GM18505 (cell line): Measurements from ENCODE around the gene ACER1.
A peak's percentile ranks its signal among the peaks of the same experiment; 100 is the strongest.
"Not testable (repeated sequence)": the region's sequence is repeated elsewhere in the genome, so short reads cannot be mapped to it uniquely, and the experiment has no call there.

Source experiments
- ATAC-seq: cut with Tn5 transposase; IDR thresholded peaks from one replicate; pipeline ENCODE4 v1.9.1; 2021; ENCODE audit not compliant: unreplicated experiment
- POLR2A ChIP-seq: IDR thresholded peaks from 4 replicates; pipeline ENCODE4 v1.6.1; 2011; ENCODE audit warnings: borderline replicate concordance; ENCODE audit not compliant: insufficient read depth, insufficient read length; ENCODE audit errors: extremely low read depth

Gene ACER1

DNA sequence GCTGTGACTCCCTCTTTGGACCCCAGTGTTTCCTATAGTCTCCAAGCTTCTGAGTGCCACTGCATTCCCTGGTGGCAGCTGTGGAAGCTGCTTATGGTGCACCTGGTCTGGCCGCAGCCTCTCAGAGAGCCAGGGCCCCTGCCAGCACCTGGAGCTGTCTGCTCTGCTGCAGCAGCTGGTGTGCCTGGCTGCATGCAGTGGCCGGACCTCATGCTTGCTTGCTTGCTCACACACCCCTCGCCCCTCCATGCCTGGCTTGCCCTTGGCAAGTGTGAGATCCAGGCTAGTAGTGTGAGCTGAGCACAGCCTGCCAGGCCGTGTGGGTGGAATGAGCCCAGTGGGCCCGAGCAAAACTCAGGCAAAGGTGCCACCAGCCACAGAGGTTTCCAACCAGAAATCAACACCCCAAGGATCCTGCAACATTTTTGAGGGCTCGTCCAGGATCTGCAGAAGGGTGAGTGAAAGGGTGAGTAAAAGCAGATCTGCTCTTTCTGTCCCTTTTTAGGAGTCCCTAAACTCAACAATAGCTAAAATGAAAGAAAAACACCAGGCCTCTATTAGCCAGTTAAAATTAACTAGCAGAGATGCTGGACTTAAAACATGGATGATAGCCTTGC is 46.0 kb downstream of the ACER1 start:
- no peak for TF ChIP-seq POLR2A
- no peak for ATAC-seq

DNA sequence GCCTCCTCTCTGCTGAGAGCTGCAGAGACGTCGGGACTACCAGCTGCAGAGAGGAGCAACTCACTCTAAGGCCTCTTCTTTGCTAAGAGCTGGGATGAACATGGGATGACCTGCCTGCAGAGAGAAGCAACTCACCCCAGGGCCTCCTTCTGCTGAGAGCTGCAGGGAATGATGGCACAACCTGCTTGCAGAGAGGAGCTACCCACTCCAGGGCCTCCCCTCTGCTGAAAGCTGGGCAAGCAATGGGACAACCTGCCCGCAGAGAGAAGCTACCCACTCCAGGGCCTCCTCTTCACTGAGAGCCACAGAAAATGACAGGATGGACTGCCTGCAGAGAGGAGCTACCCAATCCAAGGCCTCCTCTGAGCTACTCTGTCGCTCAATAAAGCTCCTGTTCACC is 46.7 kb downstream of the ACER1 start:
- ATAC-seq, result no peak
- TF ChIP-seq POLR2A, result no peak

DNA sequence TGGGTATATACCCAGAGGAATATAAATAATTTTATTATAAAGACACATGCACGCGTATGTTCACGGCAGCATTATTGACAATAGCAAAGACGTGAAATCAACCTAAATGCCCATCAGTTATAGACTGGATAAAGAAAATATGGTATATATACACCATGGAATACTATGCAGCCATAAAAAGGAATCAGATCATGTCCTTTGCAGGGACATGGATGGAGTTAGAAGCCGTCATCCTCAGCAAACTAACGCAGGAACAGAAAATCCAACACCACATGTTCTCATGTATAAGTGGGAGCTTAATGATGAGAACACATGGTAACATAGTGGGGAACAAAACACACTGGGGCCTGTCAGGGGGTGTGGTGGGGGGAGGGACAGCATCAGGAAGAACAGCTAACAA is 51.0 kb downstream of the ACER1 start:
- not testable (repeated sequence) for ATAC-seq

DNA sequence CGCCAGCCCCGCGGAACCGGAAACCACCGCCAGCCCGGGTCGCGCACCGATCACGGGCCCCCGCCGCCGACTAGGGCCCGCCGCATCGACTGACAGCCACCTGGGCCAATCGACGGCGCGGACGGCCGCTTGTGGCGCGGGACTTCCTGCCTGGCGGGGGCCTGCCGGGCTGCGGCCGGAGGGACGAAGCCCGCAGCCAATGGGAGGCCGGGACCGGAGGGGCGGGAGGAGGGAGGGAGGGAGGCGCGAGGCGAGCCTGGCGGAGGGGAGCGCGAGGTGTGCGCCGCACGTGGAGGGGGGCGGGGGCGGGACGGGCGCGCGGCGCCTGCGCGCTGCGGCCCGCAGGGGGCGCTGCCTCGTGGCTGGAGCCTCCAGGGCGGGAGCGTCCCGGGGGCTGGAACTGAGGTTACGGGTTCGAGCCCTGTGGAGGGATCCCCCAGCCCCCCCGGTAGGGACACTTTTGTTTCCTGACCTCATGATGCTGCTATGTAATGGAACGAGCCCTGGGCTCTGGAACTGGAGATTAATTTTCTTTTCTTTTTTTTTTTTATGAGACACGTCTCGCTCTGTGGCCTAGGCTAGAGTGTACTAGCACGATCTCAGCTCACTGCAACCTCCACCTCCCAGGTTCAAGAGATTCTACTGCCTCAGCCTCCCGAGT is 53.4 kb downstream of the ACER1 start, which contains the start of gene MLLT1:
Gene MLLT1, minus strand, starts transcription at position 45 of the 661 bp plus-strand sequence. CDS start 191 bp downstream, outside the sequence.
- TF ChIP-seq POLR2A, result peak; percentile 38
- ATAC-seq, result peak; percentile 94

DNA sequence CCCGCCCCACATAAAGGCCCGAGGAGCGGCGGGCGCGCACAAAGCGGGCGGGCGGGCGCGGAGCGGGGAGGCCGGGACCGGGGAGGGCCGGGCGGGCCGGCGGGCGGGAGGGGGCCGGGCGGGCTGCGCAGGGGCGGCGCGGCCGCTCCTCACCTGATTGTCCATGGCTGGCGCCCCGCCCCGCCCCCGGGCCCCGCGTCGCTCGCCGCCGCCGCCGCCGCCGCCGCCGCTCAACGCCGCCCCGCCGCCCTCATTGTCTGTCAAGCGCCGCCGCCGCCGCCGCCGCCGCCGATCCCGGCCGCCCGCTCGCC is 53.8 kb downstream of the ACER1 start:
- no peak for TF ChIP-seq POLR2A
- ATAC-seq, result peak; percentile 26

DNA sequence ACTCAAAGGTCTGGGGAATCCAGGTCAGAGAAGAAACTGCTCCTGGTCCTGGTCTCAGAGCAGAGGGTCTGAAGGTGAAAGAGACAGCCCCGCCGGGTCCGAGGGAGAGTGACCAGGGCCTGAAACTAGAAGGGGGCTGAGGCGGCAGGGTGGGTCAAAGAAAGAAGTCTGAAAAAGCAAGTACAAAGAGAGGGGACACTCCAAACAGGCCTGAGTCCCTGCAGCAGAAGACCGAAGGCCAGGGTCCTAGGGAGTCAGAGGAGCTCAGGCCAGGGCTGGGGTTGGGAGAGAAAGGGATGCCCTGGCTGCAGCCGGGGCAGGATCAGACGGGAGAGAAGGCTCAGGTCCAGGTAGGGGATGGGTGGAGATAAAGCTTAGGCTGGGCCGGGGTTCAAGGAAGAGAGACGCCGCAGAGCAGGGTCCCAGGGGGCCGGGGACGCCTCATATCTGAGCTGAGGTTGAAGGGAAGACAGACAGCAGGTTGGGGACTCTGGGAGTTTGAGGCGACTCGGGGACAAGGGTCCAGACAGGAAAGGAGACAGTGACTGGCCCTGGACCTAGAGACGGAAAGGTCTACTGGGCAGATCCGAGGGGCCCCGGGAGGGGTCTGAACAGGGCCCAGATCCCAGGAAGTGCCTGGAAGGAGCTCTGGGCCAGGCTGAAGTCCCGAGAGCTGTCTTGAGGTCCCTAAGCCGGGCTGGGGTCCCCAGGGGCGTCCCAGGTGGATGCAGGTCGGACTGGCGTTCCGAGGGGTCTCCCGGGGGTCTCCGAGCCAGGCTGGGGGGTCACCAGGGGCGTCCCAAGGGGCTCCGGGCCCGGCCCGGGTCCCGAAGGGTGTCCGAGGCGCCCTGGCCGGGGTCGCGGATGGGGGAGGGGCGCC is 54.4 kb downstream of the ACER1 start:
- TF ChIP-seq POLR2A, result no peak
- ATAC-seq, result no peak

DNA sequence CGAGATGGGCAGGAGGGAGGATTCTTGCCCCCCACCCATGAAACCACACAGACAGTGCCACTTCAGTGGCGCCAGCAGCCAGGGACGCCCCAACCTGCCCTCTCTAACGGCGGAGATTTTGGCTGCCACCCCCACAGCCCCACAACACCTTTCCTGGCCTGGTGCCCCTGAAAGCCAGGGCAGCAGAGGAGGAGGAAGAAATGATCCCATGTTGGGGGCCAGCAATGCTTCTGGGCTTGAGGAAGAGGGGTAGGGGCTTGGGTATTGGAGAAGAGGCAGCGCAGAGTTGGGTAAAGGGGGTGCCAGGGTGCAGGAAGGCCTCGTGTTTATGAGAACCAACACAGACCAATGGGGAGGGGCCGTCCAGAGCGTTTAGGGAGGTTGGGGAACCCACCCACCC is 55.4 kb downstream of the ACER1 start:
- no peak for TF ChIP-seq POLR2A

DNA sequence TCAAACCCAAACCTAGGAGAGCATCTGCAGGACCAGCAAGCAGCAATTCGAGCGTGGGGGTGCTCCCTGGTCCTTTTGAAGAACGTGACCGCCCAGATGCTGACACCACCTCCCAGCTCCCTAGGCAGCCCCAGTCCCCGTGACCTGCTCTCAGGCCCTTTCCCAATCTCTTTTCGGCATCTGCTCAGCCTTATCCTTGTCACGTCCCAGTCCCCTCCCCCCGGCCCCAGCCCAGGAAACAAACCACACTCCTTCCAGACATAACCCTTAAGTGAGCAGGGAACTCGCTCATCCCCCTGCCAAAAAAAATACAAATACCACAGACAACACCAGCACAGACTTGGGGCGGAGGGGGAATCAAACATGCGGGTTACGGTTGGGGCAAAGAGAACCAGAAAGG is 57.0 kb downstream of the ACER1 start:
- TF ChIP-seq POLR2A, result no peak

More for the DNA sequence above, 55.4 kb downstream of the ACER1 start:
- ATAC-seq, result no peak

DNA sequence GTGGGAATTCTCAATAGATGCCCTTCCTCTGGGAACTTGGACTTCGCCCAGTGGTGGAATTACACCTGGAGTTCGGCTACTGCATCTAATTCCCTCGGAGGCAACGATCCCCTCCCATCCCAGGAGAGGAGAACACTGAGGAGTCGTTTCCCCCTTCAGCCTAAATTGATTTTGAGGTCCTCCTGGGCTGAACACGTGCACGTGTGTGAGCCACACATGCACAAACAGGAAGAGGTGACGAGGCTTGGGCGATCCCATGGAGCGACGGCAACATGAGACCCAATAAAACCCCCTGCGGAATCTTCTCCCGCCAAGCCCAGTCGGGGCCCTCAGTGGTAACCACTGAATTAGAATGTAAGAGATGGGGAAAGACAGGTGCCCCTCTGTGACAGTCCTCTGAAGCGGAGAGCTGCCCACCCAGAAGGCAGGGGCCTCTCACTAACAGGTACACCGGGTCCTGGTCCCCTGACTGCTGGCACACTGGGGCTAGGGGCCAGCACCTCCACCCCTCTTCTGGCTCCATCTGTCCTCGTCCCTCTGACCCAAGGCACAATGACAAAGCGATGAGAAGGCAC is 58.2 kb downstream of the ACER1 start:
- no peak for TF ChIP-seq POLR2A

More for the DNA sequence above, 57.0 kb downstream of the ACER1 start:
- ATAC-seq, result no peak

DNA sequence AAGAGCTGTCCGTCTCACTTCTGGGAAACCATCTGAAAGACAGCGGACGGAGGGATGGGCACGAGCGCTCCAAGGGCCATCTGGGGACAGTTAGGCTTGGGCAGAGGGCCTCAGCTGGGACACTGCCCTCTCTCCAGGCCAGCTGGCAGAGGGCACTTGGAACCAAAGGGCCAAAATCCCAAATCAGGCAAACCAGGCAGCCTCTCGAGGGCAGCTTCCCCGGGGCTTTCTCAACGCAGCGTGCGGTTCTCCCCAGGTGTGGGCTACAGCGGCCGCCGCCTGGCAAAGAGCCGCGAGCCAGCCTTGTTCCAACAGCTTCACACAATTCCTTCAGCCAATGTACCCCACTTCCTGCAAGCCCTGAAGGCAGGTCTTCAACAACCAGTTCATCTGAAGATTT is 58.7 kb downstream of the ACER1 start:
- ATAC-seq, result no peak
- no peak for TF ChIP-seq POLR2A

More for the DNA sequence above, 58.2 kb downstream of the ACER1 start:
- ATAC-seq, result no peak

DNA sequence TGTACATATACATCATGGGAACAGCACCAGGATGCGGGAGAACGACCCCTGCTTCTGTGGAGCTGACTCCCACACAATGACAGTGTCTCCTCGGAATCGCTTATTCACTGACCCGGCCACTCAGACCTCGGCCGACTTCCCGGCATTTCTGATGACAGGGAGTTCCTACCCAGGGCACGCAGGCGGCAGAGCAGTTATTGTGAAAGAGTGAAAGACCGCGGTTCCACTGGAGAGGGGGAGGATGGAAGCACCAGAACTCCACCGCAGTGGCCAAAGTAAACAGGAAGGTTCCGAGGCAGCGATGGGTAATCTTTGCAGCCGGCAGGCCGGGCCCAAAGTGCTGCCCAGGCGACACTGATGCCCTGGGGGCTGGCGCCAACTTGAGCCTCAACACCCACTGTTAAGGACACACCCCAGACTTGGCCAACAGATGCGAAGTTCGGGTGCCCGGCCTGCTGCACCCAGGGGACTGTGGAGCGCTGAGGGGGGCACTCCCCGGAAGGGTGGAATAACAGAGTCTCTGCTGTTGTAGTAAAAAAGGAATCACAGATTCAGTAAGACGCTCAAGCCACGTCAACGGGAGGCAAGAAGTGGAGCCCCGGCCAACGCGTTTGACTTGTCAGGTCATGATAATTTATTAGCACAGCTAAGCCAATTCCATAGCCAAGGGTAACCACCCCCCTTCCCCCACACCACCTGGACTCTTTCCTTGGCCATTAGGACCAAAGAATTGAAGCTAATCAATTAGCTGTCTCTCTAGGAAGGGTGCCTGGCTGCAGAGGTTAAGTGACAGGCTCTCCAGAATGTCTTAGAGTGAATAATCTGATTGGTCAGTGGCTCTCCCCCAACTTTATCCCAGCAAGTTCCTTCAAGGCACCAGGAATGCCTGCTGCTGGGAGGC is 59.5 kb downstream of the ACER1 start:
- TF ChIP-seq POLR2A, result no peak
- no peak for ATAC-seq

DNA sequence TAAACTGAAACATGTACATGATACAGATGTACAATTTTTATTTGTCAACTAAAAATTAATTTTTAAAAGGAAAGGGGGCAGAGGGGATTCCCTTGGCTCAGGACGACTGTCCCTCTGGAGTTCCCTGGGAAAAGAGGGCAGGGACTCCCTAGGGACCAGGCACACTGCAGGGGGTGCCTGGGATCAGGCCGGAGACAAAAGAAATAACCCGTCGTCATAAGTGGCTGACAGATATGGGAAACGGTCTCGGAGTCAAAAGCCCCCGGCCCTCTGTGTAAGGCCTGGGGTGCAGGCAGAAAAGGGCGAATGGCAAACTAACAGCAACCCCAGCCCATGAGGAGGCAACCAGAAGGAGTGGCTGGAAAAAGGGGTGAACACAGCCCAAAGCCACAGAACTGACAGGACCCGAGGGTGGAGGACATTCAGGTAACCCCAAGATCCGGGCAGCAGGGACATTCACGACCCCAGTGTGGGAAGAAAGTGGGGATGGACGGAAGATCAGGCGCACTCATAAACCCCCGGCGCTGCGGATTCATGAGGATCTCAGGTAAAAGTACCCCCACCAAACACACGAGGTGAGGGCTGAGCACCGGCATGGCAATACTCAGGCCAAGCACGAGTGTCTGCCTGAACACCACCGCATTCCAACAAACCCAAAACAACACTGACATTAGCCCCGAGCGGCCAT is 60.4 kb downstream of the ACER1 start:
- no peak for TF ChIP-seq POLR2A
- no peak for ATAC-seq
